PFSK-1 (cell line): ENCODE measurements around the gene JMY.

Source experiments
- SIN3A ChIP-seq: IDR thresholded peaks from 2 replicates; pipeline ENCODE4 v1.6.1; 2012; ENCODE audit warnings: mild to moderate bottlenecking, low read length, moderate library complexity, borderline replicate concordance; ENCODE audit not compliant: insufficient read depth
- TAF1 ChIP-seq: IDR thresholded peaks from 2 replicates; pipeline ENCODE4 v1.6.1; 2012; ENCODE audit warnings: low read length, control low read depth, borderline replicate concordance; ENCODE audit not compliant: insufficient read depth

DNA sequence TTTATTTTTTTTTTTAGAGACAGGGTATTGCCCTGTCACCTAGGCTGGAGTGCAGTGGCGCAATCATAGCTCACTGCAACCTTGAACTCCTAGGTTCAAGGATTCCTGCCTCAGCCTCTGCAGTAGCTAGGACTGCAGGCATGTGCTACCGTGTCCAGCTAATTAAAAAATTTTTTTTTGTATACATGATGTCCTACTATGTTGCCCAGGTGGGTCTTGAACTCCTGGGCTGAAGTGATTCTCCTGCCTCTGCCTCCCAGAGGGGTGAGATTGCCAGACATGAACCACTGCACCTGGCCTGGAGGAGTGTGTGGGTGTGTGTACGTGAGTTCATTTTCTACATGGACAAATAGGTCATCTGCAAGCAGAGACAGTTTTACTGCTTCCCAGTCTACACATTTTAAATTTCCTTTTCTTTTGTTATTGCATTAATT is 33.8 kb downstream of the JMY start:
- no peak for TF ChIP-seq TAF1
- no peak for TF ChIP-seq SIN3A
